ENCODE data around the gene PRKD1. TPM values are rescaled to one million over a fixed set of nuclear protein-coding genes. Genes with fewer than 3 reads are reported as not detected.

Gene PRKD1
- total and polyA plus RNA-seq, 2 donors = 2.5 to 5.6 TPM

GRCh38 chr14:29752221-29752923 lies 175.3 kb downstream of the PRKD1 start:
- no peak overlapping the region for H3K27ac ChIP-seq (ENCODE audit: low read depth in 1 of 2, low read length in 1 of 2)
- WGBS = 76% methylated on average over 3 of the region's 3 CpGs
- H3K27me3 ChIP-seq (ENCODE audit: control insufficient read depth in 2 of 2, insufficient read depth in 1 of 2, low read length in 1 of 2) = no peaks in the 10 kb centered on the region
- peaks cover 0 to 2% of the 10 kb centered on the region in 2 donors for H3K9me3 ChIP-seq (ENCODE audit: control insufficient read depth in 2 of 2, insufficient read depth in 1 of 2, low read length in 1 of 2)
- no peak overlapping the region for H3K4me3 ChIP-seq (ENCODE audit: low read length in 2 of 2)
- H3K36me3 ChIP-seq (ENCODE audit: control insufficient read depth in 2 of 2, insufficient read depth in 2 of 2, low read length in 1 of 2) = no peaks in the 10 kb centered on the region
- no peak for DNase-seq (ENCODE audit: low read depth in 6 of 9, low spot score in 9 of 9)
- no peaks in the 10 kb centered on the region for H3K4me1 ChIP-seq (ENCODE audit: control insufficient read depth in 2 of 2, insufficient read depth in 2 of 2, low read length in 2 of 2)

- Histone ChIP-seq H3K4me1 (ENCODE audit: control insufficient read depth in 2 of 2, insufficient read depth in 2 of 2, low read length in 2 of 2) (no peaks in the 10 kb centered on the region), H3K27me3 (ENCODE audit: control insufficient read depth in 2 of 2, insufficient read depth in 1 of 2, low read length in 1 of 2) (no peaks in the 10 kb centered on the region), H3K4me3 (ENCODE audit: low read length in 2 of 2) (no peak overlapping the region), H3K9me3 (ENCODE audit: control insufficient read depth in 2 of 2, insufficient read depth in 1 of 2, low read length in 1 of 2) (peaks cover 0 to 2% of the 10 kb centered on the region in 2 donors), H3K36me3 (ENCODE audit: control insufficient read depth in 2 of 2, insufficient read depth in 2 of 2, low read length in 1 of 2) (no peaks in the 10 kb centered on the region), H3K27ac (ENCODE audit: low read depth in 1 of 2, low read length in 1 of 2) (no peak overlapping the region)
- 77% methylated on average over 2 of the region's 2 CpGs for WGBS
- no peak for DNase-seq (ENCODE audit: low read depth in 6 of 9, low spot score in 9 of 9)
Observed at GRCh38 chr14:29749829-29750228, 177.8 kb downstream of the PRKD1 start.

GRCh38 chr14:29749327-29749726 lies 178.3 kb downstream of the PRKD1 start:
- Histone ChIP-seq H3K27me3 (ENCODE audit: control insufficient read depth in 2 of 2, insufficient read depth in 1 of 2, low read length in 1 of 2) (no peaks in the 10 kb centered on the region), H3K27ac (ENCODE audit: low read depth in 1 of 2, low read length in 1 of 2) (no peak overlapping the region), H3K4me3 (ENCODE audit: low read length in 2 of 2) (no peak overlapping the region), H3K36me3 (ENCODE audit: control insufficient read depth in 2 of 2, insufficient read depth in 2 of 2, low read length in 1 of 2) (no peaks in the 10 kb centered on the region), H3K4me1 (ENCODE audit: control insufficient read depth in 2 of 2, insufficient read depth in 2 of 2, low read length in 2 of 2) (no peaks in the 10 kb centered on the region), H3K9me3 (ENCODE audit: control insufficient read depth in 2 of 2, insufficient read depth in 1 of 2, low read length in 1 of 2) (peaks cover 0 to 2% of the 10 kb centered on the region in 2 donors)
- WGBS = 73% methylated on average over 3 of the region's 3 CpGs
- no peak for DNase-seq (ENCODE audit: low read depth in 6 of 9, low spot score in 9 of 9)

- Histone ChIP-seq H3K27me3 (ENCODE audit: control insufficient read depth in 2 of 2, insufficient read depth in 1 of 2, low read length in 1 of 2) (no peaks in the 10 kb centered on the region), H3K4me3 (ENCODE audit: low read length in 2 of 2) (no peak overlapping the region), H3K27ac (ENCODE audit: low read depth in 1 of 2, low read length in 1 of 2) (no peak overlapping the region), H3K4me1 (ENCODE audit: control insufficient read depth in 2 of 2, insufficient read depth in 2 of 2, low read length in 2 of 2) (no peaks in the 10 kb centered on the region), H3K36me3 (ENCODE audit: control insufficient read depth in 2 of 2, insufficient read depth in 2 of 2, low read length in 1 of 2) (no peaks in the 10 kb centered on the region), H3K9me3 (ENCODE audit: control insufficient read depth in 2 of 2, insufficient read depth in 1 of 2, low read length in 1 of 2) (peaks cover 0 to 2% of the 10 kb centered on the region in 2 donors)
- 6% methylated on average over 3 of the region's 3 CpGs for WGBS
- no peak for DNase-seq (ENCODE audit: low read depth in 6 of 9, low spot score in 9 of 9)
Observed at GRCh38 chr14:29745863-29746262, 181.8 kb downstream of the PRKD1 start.

GRCh38 chr14:29743531-29743930 lies 184.1 kb downstream of the PRKD1 start:
- WGBS = 69% methylated on average over 3 of the region's 3 CpGs
- no peak for DNase-seq (ENCODE audit: low read depth in 6 of 9, low spot score in 9 of 9)
- H3K27ac ChIP-seq (ENCODE audit: low read depth in 1 of 2, low read length in 1 of 2) = no peak overlapping the region
- H3K9me3 ChIP-seq (ENCODE audit: control insufficient read depth in 2 of 2, insufficient read depth in 1 of 2, low read length in 1 of 2) = peaks cover 0 to 2% of the 10 kb centered on the region in 2 donors
- H3K4me3 ChIP-seq (ENCODE audit: low read length in 2 of 2) = no peak overlapping the region
- H3K27me3 ChIP-seq (ENCODE audit: control insufficient read depth in 2 of 2, insufficient read depth in 1 of 2, low read length in 1 of 2) = no peaks in the 10 kb centered on the region
- no peaks in the 10 kb centered on the region for H3K36me3 ChIP-seq (ENCODE audit: control insufficient read depth in 2 of 2, insufficient read depth in 2 of 2, low read length in 1 of 2)
- H3K4me1 ChIP-seq (ENCODE audit: control insufficient read depth in 2 of 2, insufficient read depth in 2 of 2, low read length in 2 of 2) = no peaks in the 10 kb centered on the region

GRCh38 chr14:29741909-29742401 lies 185.7 kb downstream of the PRKD1 start:
- Histone ChIP-seq H3K4me1 (ENCODE audit: control insufficient read depth in 2 of 2, insufficient read depth in 2 of 2, low read length in 2 of 2) (no peaks in the 10 kb centered on the region), H3K27ac (ENCODE audit: low read depth in 1 of 2, low read length in 1 of 2) (no peak overlapping the region), H3K27me3 (ENCODE audit: control insufficient read depth in 2 of 2, insufficient read depth in 1 of 2, low read length in 1 of 2) (no peaks in the 10 kb centered on the region), H3K36me3 (ENCODE audit: control insufficient read depth in 2 of 2, insufficient read depth in 2 of 2, low read length in 1 of 2) (no peaks in the 10 kb centered on the region), H3K4me3 (ENCODE audit: low read length in 2 of 2) (no peak overlapping the region), H3K9me3 (ENCODE audit: control insufficient read depth in 2 of 2, insufficient read depth in 1 of 2, low read length in 1 of 2) (no peaks in the 10 kb centered on the region)
- DNase-seq (ENCODE audit: low read depth in 6 of 9, low spot score in 9 of 9) = no peak
- WGBS = 84% methylated on average over 5 of the region's 5 CpGs

GRCh38 chr14:29740491-29740890 lies 187.2 kb downstream of the PRKD1 start:
- no peaks in the 10 kb centered on the region for H3K9me3 ChIP-seq (ENCODE audit: control insufficient read depth in 2 of 2, insufficient read depth in 1 of 2, low read length in 1 of 2)
- no peaks in the 10 kb centered on the region for H3K27me3 ChIP-seq (ENCODE audit: control insufficient read depth in 2 of 2, insufficient read depth in 1 of 2, low read length in 1 of 2)
- no peak overlapping the region for H3K4me3 ChIP-seq (ENCODE audit: low read length in 2 of 2)
- H3K27ac ChIP-seq (ENCODE audit: low read depth in 1 of 2, low read length in 1 of 2) = no peak overlapping the region
- DNase-seq (ENCODE audit: low read depth in 6 of 9, low spot score in 9 of 9) = no peak
- H3K4me1 ChIP-seq (ENCODE audit: control insufficient read depth in 2 of 2, insufficient read depth in 2 of 2, low read length in 2 of 2) = no peaks in the 10 kb centered on the region
- no peaks in the 10 kb centered on the region for H3K36me3 ChIP-seq (ENCODE audit: control insufficient read depth in 2 of 2, insufficient read depth in 2 of 2, low read length in 1 of 2)

GRCh38 chr14:29738950-29739349 lies 188.7 kb downstream of the PRKD1 start:
- H3K36me3 ChIP-seq (ENCODE audit: control insufficient read depth in 2 of 2, insufficient read depth in 2 of 2, low read length in 1 of 2) = no peaks in the 10 kb centered on the region
- no peaks in the 10 kb centered on the region for H3K9me3 ChIP-seq (ENCODE audit: control insufficient read depth in 2 of 2, insufficient read depth in 1 of 2, low read length in 1 of 2)
- no peak overlapping the region for H3K27ac ChIP-seq (ENCODE audit: low read depth in 1 of 2, low read length in 1 of 2)
- no peaks in the 10 kb centered on the region for H3K27me3 ChIP-seq (ENCODE audit: control insufficient read depth in 2 of 2, insufficient read depth in 1 of 2, low read length in 1 of 2)
- H3K4me3 ChIP-seq (ENCODE audit: low read length in 2 of 2) = no peak overlapping the region
- no peak for DNase-seq (ENCODE audit: low read depth in 6 of 9, low spot score in 9 of 9)
- 90% methylated on average over 1 of the region's 1 CpG for WGBS
- no peaks in the 10 kb centered on the region for H3K4me1 ChIP-seq (ENCODE audit: control insufficient read depth in 2 of 2, insufficient read depth in 2 of 2, low read length in 2 of 2)

GRCh38 chr14:29738056-29738455 lies 189.6 kb downstream of the PRKD1 start:
- no peaks in the 10 kb centered on the region for H3K36me3 ChIP-seq (ENCODE audit: control insufficient read depth in 2 of 2, insufficient read depth in 2 of 2, low read length in 1 of 2)
- H3K9me3 ChIP-seq (ENCODE audit: control insufficient read depth in 2 of 2, insufficient read depth in 1 of 2, low read length in 1 of 2) = no peaks in the 10 kb centered on the region
- H3K27ac ChIP-seq (ENCODE audit: low read depth in 1 of 2, low read length in 1 of 2) = no peak overlapping the region
- WGBS = 80% methylated on average over 1 of the region's 1 CpG
- no peaks in the 10 kb centered on the region for H3K4me1 ChIP-seq (ENCODE audit: control insufficient read depth in 2 of 2, insufficient read depth in 2 of 2, low read length in 2 of 2)
- no peak overlapping the region for H3K4me3 ChIP-seq (ENCODE audit: low read length in 2 of 2)
- no peaks in the 10 kb centered on the region for H3K27me3 ChIP-seq (ENCODE audit: control insufficient read depth in 2 of 2, insufficient read depth in 1 of 2, low read length in 1 of 2)
- DNase-seq (ENCODE audit: low read depth in 6 of 9, low spot score in 9 of 9) = no peak
